Measurements from ENCODE around the gene SLC37A4.
"Not testable (repeated sequence)": the region's sequence is repeated elsewhere in the genome, so short reads cannot be mapped to it uniquely, and the experiment has no call there.

Gene SLC37A4

DNA sequence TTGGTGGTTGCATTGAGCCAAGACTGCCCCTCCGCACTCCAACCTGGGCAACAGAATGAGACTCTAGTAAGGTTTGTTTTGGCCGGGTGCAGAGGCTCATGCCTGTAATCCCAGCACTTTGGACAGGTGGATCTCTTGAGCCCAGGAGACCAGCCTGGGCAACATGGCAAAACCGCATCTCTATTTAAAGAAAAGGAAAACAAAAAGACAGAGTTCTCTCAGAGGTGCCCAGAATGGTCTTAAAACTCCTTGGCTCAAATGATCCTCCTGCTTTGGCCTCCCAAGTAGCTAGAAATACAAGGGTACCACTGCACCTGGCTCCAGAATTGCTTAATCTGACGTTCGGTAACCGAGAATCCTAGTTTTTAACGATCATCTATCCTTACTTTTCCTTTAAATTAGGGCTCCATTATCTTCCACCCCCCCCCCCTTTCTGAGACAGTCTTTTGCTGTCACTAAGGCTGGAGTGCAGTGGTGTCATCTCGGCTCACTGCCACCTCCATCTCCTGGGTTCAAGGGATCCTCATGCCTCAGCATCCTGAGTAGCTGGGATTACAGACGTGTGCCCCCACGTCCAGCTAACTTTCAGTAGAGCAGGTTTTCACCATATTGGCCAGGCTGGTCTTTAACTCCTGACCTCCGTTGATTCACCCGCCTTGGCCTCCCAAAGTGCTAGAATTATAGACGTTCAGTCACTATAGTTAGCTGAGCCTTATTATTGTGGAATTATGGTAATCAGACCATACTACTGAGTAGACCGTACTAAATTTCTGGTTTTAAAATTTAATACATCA lies 14.3 kb downstream of the SLC37A4 start:
- no peak for DNase-seq

DNA sequence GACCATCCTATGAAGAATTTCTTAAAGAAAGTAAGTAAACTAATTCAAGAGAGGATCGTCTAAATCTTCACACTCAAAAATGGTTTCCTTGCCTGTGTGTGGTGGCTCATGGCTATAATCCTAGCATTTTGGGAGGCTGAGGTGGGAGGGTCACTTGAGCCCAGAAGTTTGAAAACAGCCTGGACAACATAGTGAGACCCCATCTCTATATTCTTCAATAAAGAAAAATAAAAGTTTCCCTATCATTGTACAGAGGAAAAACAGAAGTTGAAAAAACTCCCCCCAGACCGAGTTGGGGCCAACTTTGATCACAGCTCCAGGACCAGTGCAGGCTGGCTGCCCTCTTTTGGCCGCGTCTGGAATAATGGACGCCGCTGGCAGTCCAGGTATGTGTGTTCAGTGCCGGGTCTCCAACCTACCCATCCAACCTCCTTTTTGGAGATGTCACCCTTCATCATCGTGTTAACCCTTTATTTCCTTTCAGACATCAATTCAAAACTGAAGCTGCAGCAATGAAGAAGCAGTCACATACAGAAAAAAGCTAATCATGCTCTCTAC lies 15.5 kb downstream of the SLC37A4 start:
- DNase-seq: no peak

DNA sequence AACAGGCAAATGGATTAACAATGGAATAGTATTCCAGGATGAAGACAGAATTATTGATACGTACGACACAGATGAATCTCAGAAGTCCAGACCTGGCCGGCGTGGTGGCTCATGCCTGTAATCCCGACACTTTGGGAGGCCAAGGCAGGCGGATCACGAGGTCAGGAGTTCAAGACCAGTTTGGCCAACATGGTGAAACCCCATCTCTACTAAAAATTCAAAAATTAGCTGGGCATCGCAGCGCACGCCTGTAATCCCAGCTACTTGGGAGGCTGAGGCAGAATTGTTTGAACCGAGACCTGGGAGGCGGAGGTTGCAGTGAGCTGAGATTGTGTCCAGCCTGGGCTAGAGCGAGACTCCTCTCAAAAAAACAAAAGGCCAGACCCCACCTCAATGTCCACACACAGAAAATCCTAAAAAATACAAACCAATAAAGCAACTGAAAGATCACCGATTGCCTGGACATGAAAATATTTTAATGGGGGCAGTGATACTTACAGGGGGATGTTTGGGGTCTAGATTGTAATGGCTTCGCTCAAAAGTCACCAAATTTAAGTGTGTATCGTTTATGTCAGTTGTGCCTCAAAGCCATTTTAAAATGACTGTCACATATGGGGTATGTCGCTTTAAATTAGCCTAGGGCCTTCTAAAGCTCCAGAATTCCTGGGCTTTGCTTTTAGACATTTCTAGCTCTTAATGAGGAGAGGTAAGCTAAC lies 16.3 kb downstream of the SLC37A4 start:
- DNase-seq: no peak

DNA sequence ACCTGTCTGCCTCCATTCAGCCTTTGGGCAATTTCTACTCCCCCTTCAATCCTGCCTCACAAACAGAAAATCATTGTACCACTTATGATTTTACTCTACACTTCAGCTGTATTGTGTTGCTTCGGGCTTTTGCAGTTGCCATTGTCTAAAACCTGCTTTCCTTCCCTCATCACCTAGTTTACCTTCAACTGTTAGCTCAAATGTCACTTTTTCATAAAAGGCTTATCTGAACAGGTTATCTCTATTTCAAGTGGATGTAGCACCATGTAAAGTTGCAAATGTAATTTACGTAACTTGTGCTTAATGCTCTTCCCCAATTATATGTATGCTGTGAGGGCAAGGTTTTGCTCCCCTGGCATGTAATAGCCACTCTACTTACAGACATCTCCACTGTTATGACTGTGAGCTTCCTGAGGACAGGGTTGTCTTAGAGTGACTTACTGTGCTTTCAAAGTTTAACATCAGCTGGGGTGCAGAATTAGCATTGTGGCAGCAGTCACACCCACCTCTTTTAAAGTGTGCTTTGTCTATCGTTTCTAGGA lies 18.0 kb downstream of the SLC37A4 start:
- no peak for DNase-seq

DNA sequence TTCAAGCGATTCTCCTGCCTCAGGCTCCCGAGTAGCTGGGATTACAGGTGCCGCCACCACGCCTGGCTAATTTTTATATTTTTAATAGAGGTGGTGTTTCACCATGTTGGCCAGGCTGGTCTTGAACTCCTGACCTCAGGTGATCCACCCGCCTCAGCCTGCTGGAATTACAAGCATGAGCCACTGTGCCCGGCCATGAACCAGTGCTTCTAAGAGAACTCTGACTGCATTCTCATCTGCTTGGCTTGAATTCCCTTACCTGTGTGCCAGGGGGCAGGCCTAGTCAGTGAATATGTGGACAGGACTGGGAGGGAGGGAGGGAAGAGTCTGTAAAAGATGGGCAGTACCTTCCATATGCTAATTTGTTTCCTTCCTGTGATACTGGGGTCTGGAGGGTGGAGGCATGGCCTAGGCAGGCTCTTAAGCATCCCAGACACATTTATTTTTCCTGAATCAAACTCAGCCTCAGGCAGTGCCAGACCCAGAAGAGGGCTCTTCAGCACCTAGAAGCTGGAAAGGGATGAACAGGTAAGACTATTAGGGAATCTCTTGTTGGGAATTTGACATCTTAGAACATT lies 19.1 kb downstream of the SLC37A4 start:
- no peak for DNase-seq

DNA sequence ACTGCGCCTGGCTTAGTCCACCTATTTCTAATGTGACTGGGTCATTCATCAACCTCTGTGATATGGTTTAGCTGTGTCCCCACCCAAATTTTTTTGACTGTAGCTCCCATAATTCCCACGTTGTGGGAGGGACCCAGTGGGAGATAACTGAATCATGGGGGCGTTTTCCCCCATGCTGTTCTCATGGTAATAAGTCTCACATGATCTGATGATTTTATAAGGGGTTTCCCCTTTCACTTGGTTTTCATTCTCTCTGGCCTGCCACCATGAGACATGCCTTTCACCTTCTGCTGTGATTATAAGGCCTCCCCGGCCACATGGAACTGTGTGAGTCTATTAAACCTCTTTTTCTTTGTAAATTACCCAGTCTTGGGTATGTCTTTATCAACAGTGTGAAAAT lies 24.0 kb downstream of the SLC37A4 start:
- no peak for DNase-seq

DNA sequence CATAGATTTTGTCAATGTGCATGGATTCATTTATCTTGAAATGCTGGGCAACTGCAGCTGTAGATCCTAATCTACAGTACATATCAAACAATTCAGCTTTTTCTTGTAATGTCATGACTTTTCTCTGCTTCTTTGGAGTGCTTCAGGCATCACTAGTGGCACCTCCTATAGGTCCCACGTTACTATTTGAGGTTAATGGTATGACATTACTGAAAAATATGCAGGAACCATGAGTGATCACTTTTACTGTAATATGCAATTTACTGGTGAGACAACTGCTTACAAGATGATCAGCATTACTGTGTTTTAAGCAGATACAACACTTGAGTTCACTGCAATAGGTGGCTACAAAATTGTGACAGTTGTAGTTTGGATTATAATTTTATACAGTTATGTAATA lies 29.8 kb downstream of the SLC37A4 start:
- no peak for DNase-seq

DNA sequence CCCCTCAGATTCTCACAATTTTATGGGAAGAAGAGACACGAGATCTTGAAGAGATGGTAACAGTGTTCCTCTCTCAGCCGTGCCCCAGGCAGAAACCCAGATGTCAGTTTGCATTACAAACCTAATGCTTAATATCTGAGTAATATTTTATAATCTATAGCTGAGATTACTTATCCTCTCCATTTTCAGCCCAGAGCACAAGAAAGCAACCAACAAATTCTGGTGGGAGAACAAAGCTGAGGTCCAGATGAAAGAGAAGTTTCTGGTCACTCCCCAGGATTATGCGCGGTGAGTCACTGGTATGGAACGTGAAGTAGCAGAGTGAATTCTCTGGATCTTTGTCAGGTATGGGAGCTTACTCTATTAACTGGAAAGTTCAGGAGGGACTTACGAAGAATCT lies 31.9 kb downstream of the SLC37A4 start:
- DNase-seq: no peak

DNA sequence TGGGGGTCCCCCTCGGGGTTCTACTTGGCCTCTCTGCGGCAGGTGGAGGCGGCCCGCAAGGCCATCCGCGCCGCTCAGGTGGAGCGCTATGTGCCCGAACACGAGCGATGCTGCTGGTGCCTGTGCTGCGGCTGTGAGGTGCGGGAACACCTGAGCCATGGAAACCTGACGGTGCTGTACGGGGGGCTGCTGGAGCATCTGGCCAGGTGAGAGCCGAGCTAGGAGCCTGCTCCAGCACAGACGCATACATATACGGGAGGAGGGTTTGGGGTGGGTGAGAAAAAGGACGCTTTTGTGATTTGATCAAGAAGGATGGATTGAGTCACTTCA lies 32.3 kb downstream of the SLC37A4 start:
- peak; percentile 11 for DNase-seq

DNA sequence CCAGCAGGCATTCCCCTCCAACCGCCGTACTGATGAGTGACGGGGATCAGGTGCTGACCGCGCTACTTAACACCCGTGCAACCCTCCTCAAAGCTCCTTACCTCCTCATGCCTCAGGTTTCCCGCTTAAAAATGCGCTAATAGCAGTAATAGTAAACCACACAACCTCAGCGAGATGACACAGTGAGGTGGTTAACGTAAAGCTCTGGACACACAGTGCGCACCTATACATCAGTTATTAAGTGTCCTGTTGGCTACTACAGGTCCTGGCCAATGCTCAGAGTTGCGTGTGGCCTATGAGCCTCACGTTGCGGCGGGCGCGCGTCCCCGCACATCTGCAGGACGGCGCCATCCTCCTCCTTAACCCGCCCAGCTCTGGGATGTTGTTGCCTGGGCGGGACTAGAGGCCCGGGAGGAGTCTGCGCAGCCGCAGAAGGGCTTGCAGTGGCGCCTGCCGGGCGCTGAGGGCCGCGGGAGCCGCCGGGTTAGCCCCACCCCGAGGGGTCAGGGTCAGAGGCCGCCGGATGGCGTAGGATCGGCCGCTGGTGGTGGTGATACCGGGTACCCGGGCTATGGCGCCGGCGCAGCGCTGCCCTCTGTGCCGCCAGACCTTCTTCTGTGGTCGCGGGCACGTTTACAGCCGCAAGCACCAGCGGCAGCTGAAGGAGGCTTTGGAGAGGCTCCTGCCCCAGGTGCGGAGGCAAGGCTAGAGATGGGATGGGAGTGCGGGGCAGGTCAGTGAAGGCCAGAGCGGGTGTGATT lies 32.9 kb downstream of the SLC37A4 start, which contains the start of gene CENATAC:
Gene CENATAC (plus strand): TSS at position 512 of the 761 bp plus-strand sequence. CDS start 60 bp downstream, at position 572.
- DNase-seq: peak; percentile 95

DNA sequence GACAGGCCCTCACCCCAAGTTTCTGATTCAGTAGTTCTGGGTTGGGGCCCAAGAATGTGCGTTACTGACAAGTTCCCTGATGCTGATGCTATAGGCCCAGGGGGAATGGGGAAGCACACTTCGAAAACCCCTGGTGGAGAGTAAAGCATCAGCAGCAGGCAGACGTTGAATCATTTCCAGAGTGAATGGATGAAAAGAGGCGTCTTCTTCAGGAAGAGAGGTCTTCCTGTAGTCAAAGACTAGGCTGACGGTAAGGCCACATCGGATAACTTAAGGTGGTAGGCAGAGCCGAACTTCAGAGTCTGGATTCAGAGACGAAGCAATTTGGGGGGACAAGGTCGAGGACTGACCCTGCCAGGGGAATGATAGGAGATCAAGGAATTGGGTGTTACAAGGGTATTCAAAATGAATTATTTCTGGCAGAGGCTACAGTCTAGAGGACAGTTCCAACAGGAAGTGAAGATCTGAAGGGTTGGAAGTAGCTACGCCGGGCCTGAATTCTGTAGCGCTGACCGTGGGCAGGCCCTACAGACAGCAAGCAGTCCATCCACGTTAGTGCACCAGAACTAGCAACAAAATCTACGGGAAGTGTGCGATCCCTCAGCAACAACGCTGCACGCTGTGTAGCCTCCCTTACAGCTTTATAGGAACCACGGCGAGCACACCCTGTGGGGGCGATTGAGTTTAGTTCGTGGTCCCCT lies 33.6 kb downstream of the SLC37A4 start:
- peak; percentile 32 for DNase-seq

DNA sequence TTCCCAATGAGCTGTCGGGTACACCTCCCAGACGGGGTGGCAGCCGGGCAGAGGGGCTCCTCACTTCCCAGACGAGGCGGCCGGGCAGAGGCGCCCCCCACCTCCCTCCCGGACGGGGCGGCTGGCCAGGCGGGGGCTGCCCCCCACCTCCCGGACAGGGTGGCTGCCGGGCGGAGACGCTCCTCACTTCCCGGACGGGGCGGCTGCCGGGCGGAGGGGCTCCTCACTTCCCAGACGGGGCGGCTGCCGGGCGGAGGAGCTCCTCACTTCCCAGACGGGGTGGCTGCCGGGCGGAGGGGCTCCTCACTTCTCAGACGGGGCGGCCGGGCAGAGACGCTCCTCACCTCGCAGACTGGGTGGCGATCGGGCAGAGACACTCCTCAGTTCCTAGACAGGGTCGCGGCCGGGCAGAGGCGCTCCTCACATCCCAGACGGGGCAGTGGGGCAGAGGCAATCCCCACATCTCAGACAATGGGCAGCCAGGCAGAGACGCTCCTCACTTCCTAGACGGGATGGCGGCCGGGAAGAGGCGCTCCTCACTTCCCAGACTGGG lies 39.1 kb downstream of the SLC37A4 start:
- not testable (repeated sequence) for DNase-seq

DNA sequence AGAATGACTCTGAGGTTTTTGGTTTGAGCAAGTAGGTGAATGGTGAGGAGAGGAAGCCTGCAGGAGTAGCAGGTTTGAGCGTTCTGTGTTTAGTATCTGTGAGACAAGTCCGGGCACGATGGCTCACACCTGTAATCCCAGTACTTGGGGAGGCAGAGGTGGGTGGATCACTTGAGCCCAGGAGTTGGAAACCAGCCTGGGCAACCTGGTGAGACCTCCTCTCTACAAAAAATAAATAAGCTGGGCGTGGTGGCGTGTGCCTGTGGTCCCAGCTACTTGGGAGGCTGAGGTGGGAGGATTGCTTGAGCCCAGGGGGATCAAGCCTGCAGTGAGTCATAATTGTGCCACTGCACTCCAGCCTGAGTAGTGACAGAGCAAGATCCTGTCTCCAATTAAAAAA lies 42.4 kb downstream of the SLC37A4 start:
- DNase-seq: no peak

DNA sequence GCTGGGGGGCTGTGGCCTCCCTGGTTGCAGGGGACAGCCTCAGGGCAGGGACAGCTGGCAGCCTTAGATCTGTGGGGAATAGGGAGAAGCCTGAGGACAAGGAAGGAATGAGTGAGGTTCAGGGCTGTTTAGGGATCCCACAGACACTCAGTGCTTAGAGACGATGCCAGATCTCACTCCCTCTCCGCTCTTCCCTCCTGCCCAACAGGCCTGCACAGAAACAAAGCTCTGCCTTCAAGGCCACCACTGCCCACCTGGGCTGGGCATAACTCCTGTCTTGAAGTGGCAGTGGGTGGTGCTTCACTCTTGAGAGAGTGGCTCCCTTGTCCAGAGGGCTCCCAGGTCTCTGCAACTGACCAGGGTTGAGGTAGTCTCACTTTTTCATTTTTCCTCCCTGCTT lies 45.9 kb downstream of the SLC37A4 start:
- DNase-seq: no peak

DNA sequence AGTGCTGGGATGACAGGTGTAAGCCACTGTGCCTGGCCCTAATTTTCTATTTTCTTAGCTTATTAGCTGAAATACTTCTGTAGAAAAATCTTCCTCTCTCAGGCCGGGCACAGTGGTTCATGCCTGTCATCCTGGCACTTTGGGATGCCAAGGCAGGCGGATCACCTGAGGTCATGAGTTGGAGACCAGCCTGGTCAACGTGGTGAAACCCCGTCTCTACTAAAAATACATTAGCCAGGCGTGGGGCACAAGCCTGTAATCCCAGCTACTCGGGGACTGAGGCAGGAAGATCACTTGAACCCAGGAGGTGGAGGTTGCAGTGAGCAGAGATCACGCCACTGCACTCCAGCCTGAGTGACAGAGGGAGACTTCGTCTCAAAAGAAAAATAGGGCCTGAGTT lies 46.3 kb downstream of the SLC37A4 start:
- not testable (repeated sequence) for DNase-seq

DNA sequence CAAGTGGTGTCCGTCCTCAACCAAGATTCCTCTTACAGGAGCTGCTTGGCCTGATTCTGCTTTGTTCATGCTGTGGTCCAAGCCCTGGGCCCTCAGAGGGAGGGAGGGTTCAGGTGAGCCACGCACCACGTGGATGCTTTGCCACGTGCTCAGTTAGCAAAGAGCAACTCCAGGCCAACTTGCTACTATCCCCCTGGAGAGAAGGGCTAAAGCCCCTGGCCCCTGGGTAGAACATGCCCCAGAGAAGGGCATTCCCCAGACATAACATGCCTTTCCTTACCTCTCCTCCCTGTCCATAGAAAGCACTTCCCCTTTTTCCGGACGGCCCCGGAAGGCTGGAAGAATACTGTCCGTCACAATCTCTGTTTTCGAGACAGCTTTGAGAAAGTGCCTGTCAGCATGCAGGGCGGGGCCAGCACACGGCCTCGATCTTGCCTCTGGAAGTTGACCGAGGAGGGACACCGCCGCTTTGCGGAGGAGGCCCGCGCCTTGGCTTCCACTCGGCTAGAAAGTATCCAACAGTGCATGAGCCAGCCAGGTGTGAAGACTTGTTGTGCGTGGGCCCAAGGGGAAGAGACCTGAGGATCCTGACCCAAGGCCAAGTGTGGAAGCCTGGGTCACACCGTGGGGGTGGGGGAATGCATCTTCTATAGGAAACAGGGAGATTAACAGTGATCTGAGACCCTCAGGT lies 50.3 kb downstream of the SLC37A4 start:
- no peak for DNase-seq

DNA sequence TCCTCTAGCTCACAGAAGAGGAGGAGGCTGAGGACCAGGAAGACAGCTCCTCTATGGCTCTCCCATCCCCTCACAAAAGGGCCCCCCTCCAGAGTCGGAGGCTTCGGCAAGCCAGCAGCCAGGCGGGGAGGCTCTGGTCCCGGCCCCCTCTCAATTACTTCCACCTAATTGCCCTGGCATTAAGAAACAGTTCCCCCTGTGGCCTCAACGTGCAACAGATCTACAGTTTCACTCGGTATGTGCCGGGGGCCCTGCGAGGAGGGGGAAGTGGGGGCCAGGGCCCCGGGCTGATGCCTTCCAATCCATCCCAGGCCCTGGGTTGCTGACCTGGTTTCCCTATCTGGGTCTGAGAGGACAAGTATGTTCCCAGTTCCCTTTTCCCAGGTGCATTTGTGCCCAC lies 51.2 kb downstream of the SLC37A4 start:
- no peak for DNase-seq

DNA sequence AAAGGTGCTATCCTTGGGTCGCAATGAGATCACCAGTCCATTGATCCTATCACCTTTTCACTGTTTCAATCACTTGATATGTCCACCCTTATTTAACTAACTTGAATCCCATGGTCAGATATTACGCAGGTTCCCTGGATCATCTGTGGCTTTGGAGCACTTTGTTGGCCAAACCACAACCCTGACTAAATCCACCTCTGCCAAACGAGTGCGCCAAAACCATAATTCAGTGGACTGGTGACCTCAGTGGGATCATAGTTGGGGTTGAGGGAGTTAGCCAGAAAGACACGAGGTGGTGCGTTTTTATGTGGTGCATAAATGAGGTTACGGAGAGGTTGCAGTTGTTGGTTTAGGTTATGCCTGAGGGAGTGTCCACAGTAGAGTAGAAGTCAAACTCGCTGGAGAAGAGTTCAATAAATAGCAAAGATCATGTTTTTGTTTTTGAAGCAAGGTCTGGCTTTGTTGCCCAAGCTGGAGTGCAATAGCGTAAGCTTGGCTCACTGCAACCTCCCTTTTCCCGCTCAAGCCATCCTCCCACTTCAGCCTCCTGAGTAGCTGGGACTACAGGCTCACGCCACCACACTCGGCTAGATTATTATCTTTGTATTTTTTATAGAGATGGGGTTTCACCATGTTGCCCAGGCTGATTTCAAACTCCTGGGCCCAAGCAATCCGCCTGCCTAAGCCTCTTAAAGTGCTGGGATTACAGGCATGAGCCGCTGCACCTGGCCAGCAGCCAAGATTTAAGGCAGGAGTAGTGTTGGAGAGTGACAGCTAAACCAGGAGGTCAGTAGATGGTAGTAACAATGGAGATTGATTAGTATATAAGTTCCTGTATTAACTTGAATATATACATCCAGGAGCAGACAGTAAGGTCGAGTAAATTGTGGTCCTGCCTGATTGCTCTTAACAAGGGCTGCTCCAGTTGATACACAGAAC lies 54.6 kb downstream of the SLC37A4 start:
- DNase-seq: no peak
